Panc1 (cell line): ENCODE data around the gene LYPD6B. TPM values are rescaled to one million over a fixed set of nuclear protein-coding genes. Genes with fewer than 3 reads are reported as not detected.

Experiments
- ATAC-seq: fragments of 200-7000 bp; cut with Tn5 transposase; 2 replicates; pipeline ENCODE4 v1.9.1; 2020; ENCODE audit warnings: mild to moderate bottlenecking, moderate library complexity
- BruUV-seq: library from RNA; stranded (reverse); fragments of 400-500 nt; replicated peaks from 2 replicates; lab custom pipeline; 2021; lab: Mats Ljungman, UMichigan
- CTCF ChIA-PET: fragments of 300-600 bp; sonication (Branson Sonifier 250); formaldehyde crosslinking; loops from one replicate; lab custom pipeline; 2022; ENCODE audit warnings: antibody characterized with exemption; lab: Charles Lee
- POLR2A ChIA-PET: fragments of 300-600 bp; sonication (Branson Sonifier 250); formaldehyde crosslinking; loops from one replicate; lab custom pipeline; 2022; ENCODE audit warnings: antibody characterized with exemption; lab: Charles Lee
- DNase-seq: peaks from one replicate; pipeline ENCODE4 v3.0.0-alpha.2; 2010; ENCODE audit warnings: low read depth, low spot score
- H3K27ac ChIP-seq: 2 replicates; pipeline ENCODE4 v1.5.1; 2011; ENCODE audit warnings: mild to moderate bottlenecking, low read length, inconsistent platforms
- H3K27me3 ChIP-seq: fragments of 200-500 bp; sonication (Bioruptor generic); 2 replicates; pipeline ENCODE4 v1.6.0; 2014; ENCODE audit warnings: low read length, inconsistent platforms; ENCODE audit not compliant: control insufficient read depth, insufficient read depth
- H3K36me3 ChIP-seq: fragments of 200-500 bp; sonication (Bioruptor generic); 2 replicates; pipeline ENCODE4 v1.5.1; 2014; ENCODE audit warnings: inconsistent platforms, mild to moderate bottlenecking, low read length, moderate library complexity; ENCODE audit not compliant: control insufficient read depth, insufficient read depth
- H3K4me1 ChIP-seq: 2 replicates; pipeline ENCODE4 v1.5.1; 2011; ENCODE audit warnings: inconsistent platforms, mild to moderate bottlenecking, low read length, moderate library complexity; ENCODE audit not compliant: control insufficient read depth, insufficient read depth
- H3K4me3 ChIP-seq, 2 experiments: 2 replicates each; pipeline ENCODE4 v1.5.1; 2011 to 2012; ENCODE audit warnings: low read depth in 2 of 2, low read length in 2 of 2, mild to moderate bottlenecking in 2 of 2, inconsistent platforms in 1 of 2, moderate library complexity in 1 of 2
- H3K9me3 ChIP-seq: fragments of 200-500 bp; sonication (Bioruptor generic); 2 replicates; pipeline ENCODE4 v1.5.1; 2014; ENCODE audit warnings: low read depth, mild to moderate bottlenecking, inconsistent platforms, low read length, moderate library complexity; ENCODE audit not compliant: control insufficient read depth, insufficient read depth
- POLR2AphosphoS5 ChIP-seq: IDR thresholded peaks from 2 replicates; pipeline ENCODE4 v1.6.1; 2012; ENCODE audit warnings: mild to moderate bottlenecking, low read depth, low read length, moderate library complexity
- SIN3A ChIP-seq: IDR thresholded peaks from 2 replicates; pipeline ENCODE4 v1.6.1; 2012; ENCODE audit warnings: low read depth, mild to moderate bottlenecking, low read length, moderate library complexity, borderline replicate concordance; ENCODE audit not compliant: insufficient read depth
- TCF7L2 ChIP-seq: IDR thresholded peaks from 2 replicates; pipeline ENCODE4 v1.6.1; 2011; ENCODE audit warnings: mild to moderate bottlenecking, low read depth, low read length, inconsistent platforms
- in situ Hi-C: cut with HindIII; loops from 2 replicates; pipeline ENCODE4 v1.10.0; 2016; ENCODE audit warnings: low sequenced_read_pairs, low pct_unique_long_range_greater_than_20kb
- intact Hi-C: fragments of 100-400 bp; cut with micrococcal nuclease; formaldehyde crosslinking; loops from one replicate; pipeline ENCODE4 v1.10.0; 2022; ENCODE audit not compliant: unreplicated experiment
- total RNA-seq: library from RNA; stranded (reverse); gene quantifications from one replicate; pipeline ENCODE4 v1.2.1, GENCODE V29; 2021; ENCODE audit not compliant: unreplicated experiment
- TF ChIP-seq, protein P1 (sequence below): fragments of 450-650 bp; IDR thresholded peaks from 2 replicates; pipeline ENCODE4 v1.5.1; 2017; ENCODE audit warnings: mild to moderate bottlenecking
- TF ChIP-seq, protein P2 (sequence below), 2 experiments: IDR thresholded peaks; 2 replicates each; pipeline ENCODE4 v1.6.1; 2011 to 2012; ENCODE audit warnings: low read depth in 2 of 2, control low read depth in 1 of 2, low read length in 1 of 2, mild to moderate bottlenecking in 1 of 2, moderate library complexity in 1 of 2; ENCODE audit not compliant: insufficient read depth in 1 of 2

The LYPD6B gene
- total RNA-seq, 1 experiment from 2014 or later: 2.2 TPM

DNA sequence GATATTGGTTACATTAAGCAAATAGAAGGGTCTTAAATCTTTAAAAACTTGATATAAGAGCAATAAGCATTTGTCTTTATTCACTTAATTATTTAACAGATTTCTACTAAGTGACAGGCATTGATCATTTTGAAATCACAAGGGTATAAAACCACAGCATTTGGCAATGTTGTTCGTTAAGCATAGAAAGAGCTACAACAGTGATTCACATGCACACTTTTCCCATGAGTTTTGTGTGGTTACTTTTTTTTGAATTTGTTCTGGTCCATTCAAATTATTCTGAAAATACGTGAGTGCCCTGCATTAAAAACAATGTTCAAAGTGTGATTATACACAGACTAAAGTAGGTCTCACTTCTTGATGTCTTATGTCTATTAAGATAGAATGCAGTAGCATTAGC is 52.2 kb downstream of the LYPD6B start:
- CTCF ChIA-PET: no interaction called here
- in situ Hi-C loops: no loop called here

GRCh38 chr2:149093579-149093978 is 55.1 kb downstream of the LYPD6B start:
- H3K27me3 ChIP-seq: no peaks in the 10 kb centered on the region
- in situ Hi-C loops (no loop called here), intact Hi-C loops (no loop called here)
- no peak for DNase-seq
- no TSS peak for BruUV-seq
- H3K36me3 ChIP-seq: no peaks in the 10 kb centered on the region
- H3K4me1 ChIP-seq: no peaks in the 10 kb centered on the region
- no peak overlapping the region for H3K4me3 ChIP-seq
- ATAC-seq: no peak
- H3K9me3 ChIP-seq: no peaks in the 10 kb centered on the region
- no peak overlapping the region for H3K27ac ChIP-seq
- POLR2A ChIA-PET: no interaction called here
- CTCF ChIA-PET: no interaction called here
- TF ChIP-seq, protein P1, sequence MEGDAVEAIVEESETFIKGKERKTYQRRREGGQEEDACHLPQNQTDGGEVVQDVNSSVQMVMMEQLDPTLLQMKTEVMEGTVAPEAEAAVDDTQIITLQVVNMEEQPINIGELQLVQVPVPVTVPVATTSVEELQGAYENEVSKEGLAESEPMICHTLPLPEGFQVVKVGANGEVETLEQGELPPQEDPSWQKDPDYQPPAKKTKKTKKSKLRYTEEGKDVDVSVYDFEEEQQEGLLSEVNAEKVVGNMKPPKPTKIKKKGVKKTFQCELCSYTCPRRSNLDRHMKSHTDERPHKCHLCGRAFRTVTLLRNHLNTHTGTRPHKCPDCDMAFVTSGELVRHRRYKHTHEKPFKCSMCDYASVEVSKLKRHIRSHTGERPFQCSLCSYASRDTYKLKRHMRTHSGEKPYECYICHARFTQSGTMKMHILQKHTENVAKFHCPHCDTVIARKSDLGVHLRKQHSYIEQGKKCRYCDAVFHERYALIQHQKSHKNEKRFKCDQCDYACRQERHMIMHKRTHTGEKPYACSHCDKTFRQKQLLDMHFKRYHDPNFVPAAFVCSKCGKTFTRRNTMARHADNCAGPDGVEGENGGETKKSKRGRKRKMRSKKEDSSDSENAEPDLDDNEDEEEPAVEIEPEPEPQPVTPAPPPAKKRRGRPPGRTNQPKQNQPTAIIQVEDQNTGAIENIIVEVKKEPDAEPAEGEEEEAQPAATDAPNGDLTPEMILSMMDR: no peak
- TF ChIP-seq POLR2AphosphoS5 (no peak), TCF7L2 (no peak), SIN3A (no peak)
- TF ChIP-seq, protein P2, sequence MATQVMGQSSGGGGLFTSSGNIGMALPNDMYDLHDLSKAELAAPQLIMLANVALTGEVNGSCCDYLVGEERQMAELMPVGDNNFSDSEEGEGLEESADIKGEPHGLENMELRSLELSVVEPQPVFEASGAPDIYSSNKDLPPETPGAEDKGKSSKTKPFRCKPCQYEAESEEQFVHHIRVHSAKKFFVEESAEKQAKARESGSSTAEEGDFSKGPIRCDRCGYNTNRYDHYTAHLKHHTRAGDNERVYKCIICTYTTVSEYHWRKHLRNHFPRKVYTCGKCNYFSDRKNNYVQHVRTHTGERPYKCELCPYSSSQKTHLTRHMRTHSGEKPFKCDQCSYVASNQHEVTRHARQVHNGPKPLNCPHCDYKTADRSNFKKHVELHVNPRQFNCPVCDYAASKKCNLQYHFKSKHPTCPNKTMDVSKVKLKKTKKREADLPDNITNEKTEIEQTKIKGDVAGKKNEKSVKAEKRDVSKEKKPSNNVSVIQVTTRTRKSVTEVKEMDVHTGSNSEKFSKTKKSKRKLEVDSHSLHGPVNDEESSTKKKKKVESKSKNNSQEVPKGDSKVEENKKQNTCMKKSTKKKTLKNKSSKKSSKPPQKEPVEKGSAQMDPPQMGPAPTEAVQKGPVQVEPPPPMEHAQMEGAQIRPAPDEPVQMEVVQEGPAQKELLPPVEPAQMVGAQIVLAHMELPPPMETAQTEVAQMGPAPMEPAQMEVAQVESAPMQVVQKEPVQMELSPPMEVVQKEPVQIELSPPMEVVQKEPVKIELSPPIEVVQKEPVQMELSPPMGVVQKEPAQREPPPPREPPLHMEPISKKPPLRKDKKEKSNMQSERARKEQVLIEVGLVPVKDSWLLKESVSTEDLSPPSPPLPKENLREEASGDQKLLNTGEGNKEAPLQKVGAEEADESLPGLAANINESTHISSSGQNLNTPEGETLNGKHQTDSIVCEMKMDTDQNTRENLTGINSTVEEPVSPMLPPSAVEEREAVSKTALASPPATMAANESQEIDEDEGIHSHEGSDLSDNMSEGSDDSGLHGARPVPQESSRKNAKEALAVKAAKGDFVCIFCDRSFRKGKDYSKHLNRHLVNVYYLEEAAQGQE (IDR thresholded peaks at IDR 0.05; ENCODE audit: insufficient read depth in 1 of 2, low read depth in 2 of 2, low read length in 1 of 2): no peak

More for the DNA sequence above, 52.2 kb downstream of the LYPD6B start:
- DNase-seq (no peak), ATAC-seq (no peak)
- Histone ChIP-seq H3K9me3 (no peaks in the 10 kb centered on the region), H3K4me3 (no peak overlapping the region), H3K27me3 (no peaks in the 10 kb centered on the region), H3K4me1 (no peaks in the 10 kb centered on the region), H3K27ac (no peak overlapping the region), H3K36me3 (no peaks in the 10 kb centered on the region)
- no TSS peak for BruUV-seq
- intact Hi-C loops: no loop called here
- TF ChIP-seq POLR2AphosphoS5 (no peak), SIN3A (no peak)
- POLR2A ChIA-PET: no interaction called here

GRCh38 chr2:149094217-149095015 is 55.9 kb downstream of the LYPD6B start:
- H3K36me3 ChIP-seq: no peaks in the 10 kb centered on the region
- CTCF ChIA-PET: no interaction called here
- no peak overlapping the region for H3K4me3 ChIP-seq
- no peaks in the 10 kb centered on the region for H3K9me3 ChIP-seq
- BruUV-seq: no TSS peak
- in situ Hi-C loops: no loop called here
- intact Hi-C loops: no loop called here
- no peak overlapping the region for H3K27ac ChIP-seq
- TF ChIP-seq, protein P1: no peak
- no peak for TF ChIP-seq TCF7L2
- no peak for TF ChIP-seq SIN3A
- TF ChIP-seq, protein P2 (IDR thresholded peaks at IDR 0.05; ENCODE audit: insufficient read depth in 1 of 2, low read depth in 2 of 2, low read length in 1 of 2): no peak
- TF ChIP-seq POLR2AphosphoS5: no peak
- POLR2A ChIA-PET: no interaction called here
- no peak for DNase-seq
- no peaks in the 10 kb centered on the region for H3K4me1 ChIP-seq
- H3K27me3 ChIP-seq: no peaks in the 10 kb centered on the region
- no peak for ATAC-seq
